Activated naive CD4-positive, alpha-beta T cell treated with anti-CD3 and anti-CD28 coated beads, Interleukin-2, amount 10 ng/mL, durations not matched to agents 7 days and 5 days (primary cell): ENCODE measurements around the gene AFAP1.
A peak's percentile ranks its signal among the peaks of the same experiment; 100 is the strongest.

ENCODE experiments used
- CTCF ChIA-PET: fragments of 350-600 bp; sonication (Branson Sonifier 250); formaldehyde crosslinking; loops from one replicate; lab custom pipeline; 2021; ENCODE audit warnings: antibody characterized with exemption; lab: Charles Lee
- DNase-seq: peaks from one replicate; pipeline ENCODE4 v3.0.0-alpha.2; 2020
- H3K27ac Mint-ChIP-seq: one replicate; pipeline ENCODE4 v1.8.0; 2021; ENCODE audit warnings: mild to moderate bottlenecking, moderate library complexity, mixed read lengths
- H3K27me3 Mint-ChIP-seq: one replicate; pipeline ENCODE4 v1.8.0; 2021; ENCODE audit warnings: mild to moderate bottlenecking, mixed read lengths
- H3K36me3 Mint-ChIP-seq: one replicate; pipeline ENCODE4 v1.8.0; 2021; ENCODE audit warnings: mixed read lengths
- H3K4me1 Mint-ChIP-seq: one replicate; pipeline ENCODE4 v1.8.0; 2021; ENCODE audit warnings: mixed read lengths
- H3K4me3 Mint-ChIP-seq: one replicate; pipeline ENCODE4 v1.8.0; 2021; ENCODE audit warnings: mild to moderate bottlenecking, moderate library complexity, mixed read lengths
- H3K9me3 Mint-ChIP-seq: one replicate; pipeline ENCODE4 v1.8.0; 2021; ENCODE audit warnings: mixed read lengths

AFAP1 gene

DNA sequence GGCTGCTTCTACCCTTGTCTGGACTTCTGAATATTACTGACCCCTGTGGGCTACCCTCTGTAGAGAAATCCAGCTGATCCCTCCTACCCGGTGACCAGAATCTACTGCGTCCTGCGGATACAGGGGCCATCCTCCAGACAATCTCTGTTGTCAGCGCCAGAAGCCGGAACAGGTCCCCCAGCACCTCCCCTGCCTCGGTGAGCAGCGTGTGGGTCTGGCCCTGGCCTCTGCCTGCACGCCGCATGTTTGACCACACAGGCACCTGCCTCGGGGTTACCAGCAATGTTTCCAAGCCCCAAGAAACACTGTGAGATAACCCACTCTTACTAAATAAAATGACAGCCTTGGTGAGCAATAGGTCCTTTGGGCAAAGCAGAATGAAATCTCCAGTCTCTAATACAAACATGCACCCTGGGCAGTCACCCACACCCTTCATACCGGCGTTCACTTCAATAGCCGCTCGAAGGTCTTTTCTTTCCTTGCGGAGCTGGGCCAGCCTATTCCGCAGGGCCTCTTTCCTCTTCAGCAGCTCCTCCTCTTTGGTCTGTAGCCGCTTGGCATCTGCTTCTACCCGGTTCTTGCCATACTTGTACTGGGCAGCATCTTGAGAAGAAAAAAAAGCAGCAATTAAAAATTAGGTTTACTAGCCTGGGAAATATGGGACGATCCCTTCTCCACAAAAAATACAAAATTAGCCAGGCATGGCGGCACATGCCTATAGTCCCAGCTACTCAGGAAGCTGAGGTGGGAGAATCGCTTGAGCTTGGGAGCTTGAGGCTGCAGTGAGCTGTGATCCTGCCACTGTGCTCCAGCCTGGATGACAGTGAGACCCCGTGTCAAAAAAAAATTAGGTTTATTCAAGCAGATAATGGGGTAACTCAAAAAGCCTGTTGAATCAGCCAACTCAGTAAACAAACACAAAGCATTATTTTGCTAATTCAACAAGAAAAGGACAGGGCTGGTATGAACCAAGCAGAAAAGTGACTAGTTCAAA lies 165.1 kb downstream of the AFAP1 start:
- no peak overlapping the region for H3K27ac Mint-ChIP-seq
- H3K9me3 Mint-ChIP-seq: no peaks in the 10 kb centered on the region
- H3K4me1 Mint-ChIP-seq: peaks cover 46% of the 10 kb centered on the region
- CTCF ChIA-PET: interaction anchor here (7.0 kb wide), 1 partner anchor 29 kb away, joined by 47 read pairs; no protein-coding TSS in a partner anchor
- DNase-seq: no peak
- peaks cover 41% of the 10 kb centered on the region for H3K36me3 Mint-ChIP-seq
- no peak overlapping the region for H3K4me3 Mint-ChIP-seq
- no peaks in the 10 kb centered on the region for H3K27me3 Mint-ChIP-seq

DNA sequence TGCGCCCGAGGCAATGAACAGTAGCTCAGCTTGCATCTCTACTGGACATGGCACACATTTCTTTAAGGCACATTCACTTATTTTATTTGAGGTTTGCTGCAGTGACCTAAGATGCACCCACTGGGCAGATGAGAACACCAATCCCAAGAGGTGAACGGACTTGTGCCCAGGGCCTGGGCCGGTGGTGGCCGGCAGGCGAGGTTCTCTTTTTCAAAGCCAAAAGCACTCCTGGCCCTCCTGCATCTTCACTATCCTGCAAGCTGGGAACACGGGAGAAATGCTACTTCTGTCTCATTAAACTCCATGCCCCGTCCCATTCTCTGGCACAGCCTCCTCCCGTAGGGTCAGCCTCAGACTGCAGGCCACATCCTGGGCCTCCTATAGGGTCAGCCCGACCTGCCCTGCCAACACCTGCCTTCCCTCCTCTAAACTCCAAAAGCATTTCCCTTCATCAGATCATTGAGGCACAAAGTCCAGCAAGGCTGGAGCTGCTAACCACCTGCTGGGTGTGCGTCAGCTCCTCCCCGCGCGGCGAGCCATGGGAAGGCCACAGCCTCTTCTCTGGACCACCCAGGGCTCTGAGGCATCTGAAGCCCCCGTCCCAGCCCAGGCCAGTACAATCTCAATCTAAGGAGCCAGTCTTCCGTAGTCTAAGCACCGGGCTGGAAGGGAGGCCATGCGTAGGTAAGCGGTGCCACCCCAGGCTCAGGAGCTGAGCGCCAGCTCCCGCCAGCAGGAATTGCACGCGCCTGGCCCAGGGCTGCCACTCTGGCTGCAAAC lies 166.1 kb downstream of the AFAP1 start:
- H3K9me3 Mint-ChIP-seq: no peaks in the 10 kb centered on the region
- no peaks in the 10 kb centered on the region for H3K27me3 Mint-ChIP-seq
- H3K36me3 Mint-ChIP-seq: peaks cover 39% of the 10 kb centered on the region
- no peak overlapping the region for H3K4me3 Mint-ChIP-seq
- H3K27ac Mint-ChIP-seq: peak overlapping the region; percentile 55
- CTCF ChIA-PET: interaction anchor here (0.7 to 1.5 kb wide), 2 partner anchors 12 kb away, joined by 3 to 7 read pairs; no protein-coding TSS in a partner anchor
- DNase-seq: no peak
- peaks cover 40% of the 10 kb centered on the region for H3K4me1 Mint-ChIP-seq

DNA sequence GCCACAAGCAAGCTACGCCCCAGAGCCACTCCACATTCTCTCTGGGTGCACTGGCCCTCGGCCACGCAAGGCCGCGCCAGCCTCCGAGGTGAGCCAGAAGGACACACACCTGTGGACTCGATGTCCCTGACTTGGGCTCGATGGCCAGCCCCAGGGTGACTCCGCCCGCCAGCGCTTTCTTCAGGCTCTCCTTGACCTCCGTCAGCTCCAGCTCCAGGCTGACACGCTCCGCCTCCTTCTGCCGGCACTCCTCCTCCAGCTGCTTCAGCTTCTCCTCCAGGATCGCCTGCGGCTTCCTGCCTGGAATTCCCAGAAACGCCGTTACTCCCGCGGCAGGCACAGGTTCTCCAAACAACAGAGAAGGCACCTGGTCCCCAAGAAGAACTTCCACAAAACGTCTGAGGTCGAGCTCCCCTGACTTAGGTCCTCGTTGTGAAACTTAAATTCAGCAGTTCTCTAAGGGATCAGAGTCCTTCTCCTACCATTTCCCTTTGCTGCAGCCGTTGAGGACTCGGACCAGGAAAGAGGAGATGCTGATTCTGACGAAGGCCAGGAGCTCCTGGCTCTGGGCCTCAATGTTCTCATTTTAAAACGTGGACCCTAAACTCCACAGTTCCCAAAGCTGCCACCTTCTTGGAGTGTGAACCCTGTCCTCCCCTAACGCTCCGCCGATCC lies 166.8 kb downstream of the AFAP1 start:
- no peak for DNase-seq
- peaks cover 34% of the 10 kb centered on the region for H3K36me3 Mint-ChIP-seq
- no peak overlapping the region for H3K4me3 Mint-ChIP-seq
- peak overlapping the region; percentile 77 for H3K27ac Mint-ChIP-seq
- CTCF ChIA-PET: interaction anchor here (1.2 to 1.5 kb wide), 2 partner anchors 11 to 29 kb away, joined by 4 to 7 read pairs; no protein-coding TSS in a partner anchor
- no peaks in the 10 kb centered on the region for H3K9me3 Mint-ChIP-seq
- peaks cover 37% of the 10 kb centered on the region for H3K4me1 Mint-ChIP-seq
- no peaks in the 10 kb centered on the region for H3K27me3 Mint-ChIP-seq

DNA sequence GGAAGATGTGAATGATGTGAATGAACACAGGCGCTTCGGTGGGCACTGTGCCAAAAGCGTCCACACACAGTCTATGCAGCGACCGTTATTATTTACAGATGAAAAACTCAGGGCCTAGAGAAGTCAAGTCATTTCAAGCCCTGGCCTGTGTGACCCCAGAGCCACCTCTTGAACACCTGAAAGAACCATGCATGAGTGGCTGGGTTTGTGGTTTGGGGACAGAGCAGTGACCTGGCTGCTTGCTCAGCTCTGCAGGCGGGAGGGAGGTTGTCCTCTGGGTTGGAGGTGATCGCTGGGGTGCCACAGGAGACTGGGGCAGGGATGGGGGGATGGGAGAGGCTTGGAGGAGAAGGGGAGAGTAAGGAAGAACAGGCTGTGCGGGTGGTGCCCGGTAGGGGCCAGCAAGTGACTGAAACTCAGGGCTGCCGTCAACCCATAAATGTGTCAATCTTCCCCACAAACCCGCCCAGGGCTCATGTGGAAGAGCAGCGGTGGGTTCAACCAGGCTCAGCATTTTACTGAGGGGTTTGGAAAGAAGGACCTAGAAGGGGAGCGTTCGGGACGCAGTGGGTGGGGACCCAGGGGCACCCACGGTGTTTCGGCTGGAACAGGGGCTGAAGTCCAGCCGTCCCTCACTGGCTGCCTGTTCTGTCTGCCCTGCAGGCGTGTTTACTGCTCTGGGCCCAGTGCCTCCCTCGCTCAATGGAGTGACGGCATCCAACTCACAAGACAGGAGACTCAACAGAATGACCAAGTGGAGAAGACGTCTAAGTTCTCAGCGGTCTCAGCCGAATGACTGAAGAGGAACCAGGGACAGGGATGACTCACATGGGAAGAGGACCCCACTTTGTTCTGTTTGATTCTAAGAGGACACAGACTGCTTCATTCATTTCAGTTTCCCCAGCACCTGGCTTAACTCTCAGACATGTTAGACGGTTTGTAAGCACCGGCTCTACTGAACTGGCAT lies 167.8 kb downstream of the AFAP1 start:
- no peaks in the 10 kb centered on the region for H3K27me3 Mint-ChIP-seq
- DNase-seq: no peak
- H3K9me3 Mint-ChIP-seq: no peaks in the 10 kb centered on the region
- peak overlapping the region; percentile 81 for H3K27ac Mint-ChIP-seq
- no peak overlapping the region for H3K4me3 Mint-ChIP-seq
- H3K36me3 Mint-ChIP-seq: peaks cover 32% of the 10 kb centered on the region
- CTCF ChIA-PET: interaction anchor here (1.2 to 7.5 kb wide), 10 partner anchors 8 to 216 kb away, joined by 3 to 99 read pairs (median 5); no protein-coding TSS in a partner anchor
- peaks cover 30% of the 10 kb centered on the region for H3K4me1 Mint-ChIP-seq

DNA sequence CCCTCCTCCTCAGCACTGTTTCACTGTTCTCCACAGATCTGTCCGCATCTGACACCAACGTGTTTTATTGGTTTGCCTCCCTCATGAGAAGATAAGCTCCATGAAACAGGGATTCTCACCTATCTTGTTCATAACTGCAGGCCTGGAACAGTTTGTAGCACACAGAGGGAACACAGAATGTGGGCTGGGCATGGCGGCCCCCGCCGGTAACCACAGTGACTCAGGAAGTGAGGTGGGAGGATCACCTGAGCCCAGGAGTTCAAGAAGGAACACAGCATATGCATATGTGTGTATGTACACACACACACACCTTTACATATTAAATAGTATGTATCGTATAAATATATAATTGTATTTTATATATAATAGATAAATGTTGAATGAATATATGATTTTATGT lies 168.6 kb downstream of the AFAP1 start:
- Mint-ChIP-seq H3K27me3 (no peaks in the 10 kb centered on the region), H3K4me3 (peak overlapping the region; percentile 63), H3K9me3 (no peaks in the 10 kb centered on the region), H3K4me1 (peaks cover 29% of the 10 kb centered on the region), H3K27ac (peak overlapping the region; percentile 84), H3K36me3 (peaks cover 30% of the 10 kb centered on the region)
- DNase-seq: peak; percentile 66
- CTCF ChIA-PET: interaction anchor here (0.7 to 7.5 kb wide), 10 partner anchors 8 to 217 kb away, joined by 3 to 99 read pairs (median 4); no protein-coding TSS in a partner anchor

DNA sequence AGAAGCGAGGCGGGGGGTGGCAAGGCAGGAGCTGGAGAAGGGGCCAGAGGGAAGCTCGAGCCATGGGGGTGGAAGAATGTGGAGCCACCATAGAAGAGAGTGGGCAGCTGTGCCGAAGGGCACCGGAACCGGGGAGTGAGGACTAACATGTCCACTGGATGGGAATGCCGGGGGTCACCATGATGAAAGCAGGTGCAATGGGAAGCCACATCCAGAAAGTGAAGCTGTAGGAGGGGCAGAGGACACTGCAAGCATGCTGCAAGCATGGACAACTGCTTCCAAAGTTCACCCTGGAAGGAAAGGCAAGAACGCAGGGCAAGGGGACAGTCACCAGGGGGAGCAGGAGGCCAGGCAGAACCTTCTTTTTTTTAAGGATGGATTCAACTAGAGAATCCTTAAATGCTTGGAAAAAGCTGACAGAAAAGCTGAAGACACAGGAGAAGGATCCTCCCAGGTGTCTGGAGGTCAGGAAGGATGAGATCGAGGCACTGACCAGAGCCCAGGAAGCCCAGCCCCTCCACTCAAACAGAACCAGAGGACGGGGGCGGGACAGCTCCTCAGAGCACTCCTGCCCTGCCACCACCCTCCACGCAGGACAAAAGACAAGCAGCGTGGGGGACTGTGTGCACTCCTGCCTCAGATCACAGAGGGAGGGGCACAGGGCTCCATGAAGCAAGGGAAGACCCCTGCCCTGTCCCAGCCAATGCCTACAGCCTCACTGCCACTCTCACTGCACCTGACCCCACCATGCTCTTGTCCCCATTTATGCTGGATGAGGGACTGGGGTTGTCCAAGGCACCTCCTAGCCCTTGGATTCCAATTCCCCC lies 169.2 kb downstream of the AFAP1 start:
- no peaks in the 10 kb centered on the region for H3K9me3 Mint-ChIP-seq
- DNase-seq: peak; percentile 52
- peak overlapping the region; percentile 84 for H3K27ac Mint-ChIP-seq
- peaks cover 30% of the 10 kb centered on the region for H3K36me3 Mint-ChIP-seq
- CTCF ChIA-PET: interaction anchor here (0.7 to 7.5 kb wide), 10 partner anchors 9 to 217 kb away, joined by 3 to 99 read pairs (median 4); no protein-coding TSS in a partner anchor
- H3K4me3 Mint-ChIP-seq: peak overlapping the region; percentile 63
- H3K4me1 Mint-ChIP-seq: peaks cover 29% of the 10 kb centered on the region
- no peaks in the 10 kb centered on the region for H3K27me3 Mint-ChIP-seq

DNA sequence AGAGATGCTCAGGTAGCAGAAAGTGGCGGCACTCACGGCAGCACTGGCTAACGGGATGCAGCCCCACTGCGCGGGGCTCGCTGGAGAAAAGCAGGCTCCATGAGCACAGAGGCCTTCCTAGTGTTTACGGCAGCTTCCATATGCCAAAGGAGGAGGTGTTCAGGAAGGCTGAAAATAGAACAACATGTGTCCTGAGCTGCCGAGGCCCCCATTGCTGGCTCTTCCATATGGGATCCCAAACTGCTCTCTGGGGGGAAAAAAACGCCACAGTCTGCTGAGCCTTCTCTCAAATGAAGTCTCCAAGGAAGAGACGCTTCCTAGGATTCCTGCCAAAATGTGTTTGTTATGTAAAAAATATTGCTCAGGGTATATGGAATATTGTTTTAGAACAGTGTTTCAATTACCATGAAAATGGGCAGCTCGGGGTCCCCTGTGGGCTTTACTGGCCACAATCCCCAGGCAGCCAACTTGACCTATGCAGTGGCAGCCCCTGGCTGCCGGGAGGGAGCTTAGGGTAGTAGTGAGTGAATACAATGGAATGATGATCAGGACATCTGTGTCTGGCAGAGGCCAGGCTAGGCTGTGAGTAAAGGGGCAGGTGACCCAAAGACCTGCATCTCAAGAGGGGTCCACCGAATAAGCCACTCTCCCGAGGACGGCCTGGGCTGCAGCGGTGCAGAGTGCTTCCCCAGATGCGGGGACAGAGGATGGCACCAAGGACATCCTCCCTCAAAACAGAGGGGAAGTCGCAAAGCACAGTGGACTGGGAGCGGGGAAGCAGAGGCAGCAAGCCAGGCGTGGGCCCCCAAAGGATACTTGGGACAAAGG lies 170.1 kb downstream of the AFAP1 start:
- no peak for DNase-seq
- H3K4me3 Mint-ChIP-seq: no peak overlapping the region
- peak overlapping the region; percentile 84 for H3K27ac Mint-ChIP-seq
- CTCF ChIA-PET: interaction anchor here (0.6 to 7.5 kb wide), 8 partner anchors 9 to 218 kb away, joined by 3 to 99 read pairs (median 5); no protein-coding TSS in a partner anchor
- peaks cover 30% of the 10 kb centered on the region for H3K36me3 Mint-ChIP-seq
- H3K4me1 Mint-ChIP-seq: peaks cover 29% of the 10 kb centered on the region
- H3K9me3 Mint-ChIP-seq: no peaks in the 10 kb centered on the region
- no peaks in the 10 kb centered on the region for H3K27me3 Mint-ChIP-seq

DNA sequence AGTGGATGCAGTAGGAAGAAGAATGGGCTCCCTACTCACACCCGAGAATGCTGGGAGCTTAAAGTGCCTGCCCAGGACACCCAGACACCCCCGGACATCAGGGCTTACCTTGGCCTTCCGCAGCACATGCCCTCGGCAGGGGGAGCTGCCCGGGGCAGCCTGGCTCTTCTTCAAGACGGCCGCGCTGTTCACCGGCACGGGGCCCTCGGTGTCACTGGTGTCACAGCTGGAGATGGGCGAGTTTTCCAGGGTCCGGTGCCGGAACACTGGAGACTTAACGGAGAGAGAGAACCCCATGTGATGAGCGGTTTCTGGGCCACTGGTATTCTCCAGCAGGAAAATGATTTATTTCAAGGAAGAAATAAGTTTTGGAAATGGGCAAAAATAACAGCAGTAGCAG lies 170.9 kb downstream of the AFAP1 start:
- CTCF ChIA-PET: interaction anchor here (0.6 to 7.5 kb wide), 5 partner anchors 8 to 219 kb away, joined by 4 to 99 read pairs (median 16); no protein-coding TSS in a partner anchor
- H3K36me3 Mint-ChIP-seq: peaks cover 30% of the 10 kb centered on the region

DNA sequence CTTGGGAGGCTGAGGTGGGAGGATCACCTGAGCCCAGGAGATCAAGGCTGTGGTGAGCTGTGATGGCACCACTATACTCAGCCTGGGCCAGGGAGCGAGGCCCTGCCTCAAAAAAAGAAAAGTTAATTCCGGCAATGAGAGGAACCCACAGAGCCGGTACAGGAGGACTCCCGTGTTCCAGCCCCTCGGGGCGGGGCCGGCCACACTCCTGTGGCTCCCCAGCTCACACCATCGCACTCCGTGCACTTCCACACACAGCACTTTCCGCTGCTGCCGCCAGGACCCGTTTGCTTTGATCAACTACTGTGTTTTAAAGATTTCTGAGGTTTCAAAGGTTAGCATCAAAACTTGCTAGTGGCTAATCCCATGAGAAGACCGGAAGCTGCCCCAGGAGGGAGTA lies 171.7 kb downstream of the AFAP1 start:
- H3K4me1 Mint-ChIP-seq: peaks cover 29% of the 10 kb centered on the region
- H3K9me3 Mint-ChIP-seq: no peaks in the 10 kb centered on the region
- CTCF ChIA-PET: interaction anchor here (2.3 to 7.5 kb wide), 4 partner anchors 7 to 220 kb away, joined by 5 to 99 read pairs (median 24); no protein-coding TSS in a partner anchor
- peaks cover 24% of the 10 kb centered on the region for H3K36me3 Mint-ChIP-seq
- no peaks in the 10 kb centered on the region for H3K27me3 Mint-ChIP-seq
- no peak overlapping the region for H3K4me3 Mint-ChIP-seq
- no peak for DNase-seq
- H3K27ac Mint-ChIP-seq: no peak overlapping the region

More for the DNA sequence above, 170.9 kb downstream of the AFAP1 start:
- no peak for DNase-seq
- Mint-ChIP-seq H3K4me3 (no peak overlapping the region), H3K27me3 (no peaks in the 10 kb centered on the region), H3K4me1 (peaks cover 29% of the 10 kb centered on the region), H3K27ac (no peak overlapping the region), H3K9me3 (no peaks in the 10 kb centered on the region)

DNA sequence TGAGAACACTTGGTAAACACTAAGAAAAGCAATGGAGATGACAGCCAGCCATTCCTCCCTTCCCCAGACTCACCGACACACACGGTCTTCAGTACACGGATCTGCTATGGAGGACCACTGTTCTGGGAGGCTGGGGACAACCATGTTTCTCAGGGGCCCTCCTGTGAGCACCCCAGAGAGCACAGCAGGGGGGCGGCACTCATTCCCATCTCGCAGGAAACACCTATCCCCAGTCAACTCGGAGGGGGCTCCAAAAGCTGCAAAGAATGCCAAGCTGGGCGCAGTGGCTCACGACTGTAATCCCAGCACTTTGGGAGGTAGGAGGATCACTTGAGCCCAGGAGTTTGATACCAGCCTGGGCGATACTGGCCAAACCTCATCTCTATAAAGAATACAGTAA lies 172.1 kb downstream of the AFAP1 start:
- no peak overlapping the region for H3K27ac Mint-ChIP-seq
- no peaks in the 10 kb centered on the region for H3K9me3 Mint-ChIP-seq
- no peak overlapping the region for H3K4me3 Mint-ChIP-seq
- CTCF ChIA-PET: interaction anchor here (2.3 to 7.5 kb wide), 4 partner anchors 6 to 220 kb away, joined by 5 to 99 read pairs (median 24); no protein-coding TSS in a partner anchor
- peaks cover 22% of the 10 kb centered on the region for H3K36me3 Mint-ChIP-seq
- DNase-seq: no peak
- H3K27me3 Mint-ChIP-seq: no peaks in the 10 kb centered on the region
- H3K4me1 Mint-ChIP-seq: peaks cover 29% of the 10 kb centered on the region
